ENCODE measurements around the gene NTNG1. TPM values are rescaled to one million over a fixed set of nuclear protein-coding genes. Genes with fewer than 3 reads are reported as not detected.
A peak's percentile ranks its signal among the peaks of the same experiment; 100 is the strongest.

NTNG1 gene
- total RNA-seq, 6 donors from 2014 or later: 1.5 to 11.5 (median 6.8) TPM

DNA sequence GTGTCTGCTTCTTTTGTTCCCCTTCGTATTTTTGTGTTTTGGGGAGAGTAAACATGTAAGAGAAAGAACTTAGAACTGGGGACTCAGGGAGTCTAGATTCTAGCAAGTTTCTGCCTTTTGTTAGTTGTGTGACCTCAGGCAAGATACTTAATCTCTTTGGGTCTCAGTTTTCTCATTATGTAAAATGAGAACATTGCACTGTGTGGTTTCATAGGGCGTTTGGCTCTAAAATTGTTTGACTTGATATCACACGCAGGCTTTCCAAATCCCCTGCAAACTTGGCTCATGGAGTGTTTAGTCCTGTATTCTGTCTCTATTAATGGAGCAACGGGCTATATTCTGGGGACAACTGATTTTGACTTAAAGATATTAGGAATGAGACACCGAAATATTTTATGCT lies 57.7 kb downstream of the NTNG1 start:
- H3K4me3 ChIP-seq: no peak overlapping the region
- H3K27me3 ChIP-seq: no peaks in the 10 kb centered on the region
- TF ChIP-seq, protein P1, sequence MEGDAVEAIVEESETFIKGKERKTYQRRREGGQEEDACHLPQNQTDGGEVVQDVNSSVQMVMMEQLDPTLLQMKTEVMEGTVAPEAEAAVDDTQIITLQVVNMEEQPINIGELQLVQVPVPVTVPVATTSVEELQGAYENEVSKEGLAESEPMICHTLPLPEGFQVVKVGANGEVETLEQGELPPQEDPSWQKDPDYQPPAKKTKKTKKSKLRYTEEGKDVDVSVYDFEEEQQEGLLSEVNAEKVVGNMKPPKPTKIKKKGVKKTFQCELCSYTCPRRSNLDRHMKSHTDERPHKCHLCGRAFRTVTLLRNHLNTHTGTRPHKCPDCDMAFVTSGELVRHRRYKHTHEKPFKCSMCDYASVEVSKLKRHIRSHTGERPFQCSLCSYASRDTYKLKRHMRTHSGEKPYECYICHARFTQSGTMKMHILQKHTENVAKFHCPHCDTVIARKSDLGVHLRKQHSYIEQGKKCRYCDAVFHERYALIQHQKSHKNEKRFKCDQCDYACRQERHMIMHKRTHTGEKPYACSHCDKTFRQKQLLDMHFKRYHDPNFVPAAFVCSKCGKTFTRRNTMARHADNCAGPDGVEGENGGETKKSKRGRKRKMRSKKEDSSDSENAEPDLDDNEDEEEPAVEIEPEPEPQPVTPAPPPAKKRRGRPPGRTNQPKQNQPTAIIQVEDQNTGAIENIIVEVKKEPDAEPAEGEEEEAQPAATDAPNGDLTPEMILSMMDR (IDR thresholded peaks at IDR 0.05): no peak
- TF ChIP-seq POLR2A (IDR thresholded peaks at IDR 0.05) (no peak), POLR2AphosphoS5 (IDR thresholded peaks at IDR 0.05) (no peak), EP300 (IDR thresholded peaks at IDR 0.05) (no peak)
- WGBS, 2 donors: 56 to 73% methylated on average over 5 of the region's 5 CpGs
- H3K9me3 ChIP-seq: peaks cover 4 to 15% (median 11%) of the 10 kb centered on the region in 4 donors
- H3K4me1 ChIP-seq: no peaks in the 10 kb centered on the region
- no peak overlapping the region for H3K27ac ChIP-seq
- DNase-seq (no peak), ATAC-seq (ENCODE audit: low FRiP score in 2 of 2) (peak in 1 of 2 donors; percentile 61)
- no peaks in the 10 kb centered on the region for H3K36me3 ChIP-seq

DNA sequence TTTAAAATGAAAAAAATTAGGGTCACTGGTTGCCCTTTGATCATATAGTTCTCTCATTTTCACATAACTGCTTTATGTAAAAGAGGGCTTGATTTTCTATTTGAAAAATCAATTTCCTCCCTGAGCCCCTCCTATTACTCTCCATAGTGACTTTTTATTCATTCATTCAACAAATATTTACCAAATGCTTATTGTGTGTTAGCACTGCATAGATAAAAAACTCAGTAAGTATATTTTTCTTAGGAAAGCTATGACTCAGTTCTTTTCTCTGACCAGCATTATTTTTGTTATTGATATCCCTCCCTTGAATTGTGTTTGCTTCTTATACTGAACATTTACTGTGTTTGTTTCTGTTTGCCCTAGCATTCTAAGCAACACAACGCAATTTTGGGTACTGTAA lies 59.8 kb downstream of the NTNG1 start:
- Histone ChIP-seq H3K27me3 (no peaks in the 10 kb centered on the region), H3K9me3 (peaks cover 4 to 15% (median 11%) of the 10 kb centered on the region in 4 donors), H3K4me3 (no peak overlapping the region), H3K4me1 (no peaks in the 10 kb centered on the region), H3K27ac (no peak overlapping the region), H3K36me3 (no peaks in the 10 kb centered on the region)
- 85 to 93% methylated on average over 1 of the region's 1 CpG for WGBS, 2 donors
- no peak for TF ChIP-seq POLR2AphosphoS5 (IDR thresholded peaks at IDR 0.05)
- TF ChIP-seq EP300 (IDR thresholded peaks at IDR 0.05): no peak
- no peak for TF ChIP-seq POLR2A (IDR thresholded peaks at IDR 0.05)
- TF ChIP-seq, protein P1 (IDR thresholded peaks at IDR 0.05): no peak
- no peak for DNase-seq
- no peak for ATAC-seq (ENCODE audit: low FRiP score in 2 of 2)

DNA sequence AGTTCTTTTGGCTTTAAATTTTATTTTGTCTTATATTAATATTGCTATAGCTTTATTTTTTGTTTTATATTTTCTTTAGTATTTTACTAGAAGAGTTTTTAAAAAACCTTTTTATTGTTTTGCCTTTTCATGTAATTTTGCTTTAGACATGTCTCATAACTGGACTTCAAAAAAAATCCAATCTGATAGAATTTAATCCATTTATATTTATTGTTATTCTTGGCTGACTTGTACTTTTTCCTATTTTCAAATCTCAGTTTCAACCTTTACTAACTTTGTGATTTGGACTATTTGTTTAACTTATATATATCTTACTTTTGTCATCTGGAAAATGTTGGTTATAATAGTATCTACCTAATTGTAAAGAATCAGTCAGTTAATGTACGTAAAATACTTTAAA lies 61.2 kb downstream of the NTNG1 start:
- H3K4me1 ChIP-seq: no peaks in the 10 kb centered on the region
- ATAC-seq (ENCODE audit: low FRiP score in 2 of 2): no peak
- TF ChIP-seq POLR2A (IDR thresholded peaks at IDR 0.05) (no peak), POLR2AphosphoS5 (IDR thresholded peaks at IDR 0.05) (no peak), EP300 (IDR thresholded peaks at IDR 0.05) (no peak)
- TF ChIP-seq, protein P1 (IDR thresholded peaks at IDR 0.05): no peak
- no peak overlapping the region for H3K27ac ChIP-seq
- no peak for DNase-seq
- no peak overlapping the region for H3K4me3 ChIP-seq
- H3K36me3 ChIP-seq: no peaks in the 10 kb centered on the region
- H3K9me3 ChIP-seq: peaks cover 4 to 15% (median 11%) of the 10 kb centered on the region in 4 donors
- WGBS, 2 donors: 91 to 93% methylated on average over 1 of the region's 1 CpG
- H3K27me3 ChIP-seq: no peaks in the 10 kb centered on the region

DNA sequence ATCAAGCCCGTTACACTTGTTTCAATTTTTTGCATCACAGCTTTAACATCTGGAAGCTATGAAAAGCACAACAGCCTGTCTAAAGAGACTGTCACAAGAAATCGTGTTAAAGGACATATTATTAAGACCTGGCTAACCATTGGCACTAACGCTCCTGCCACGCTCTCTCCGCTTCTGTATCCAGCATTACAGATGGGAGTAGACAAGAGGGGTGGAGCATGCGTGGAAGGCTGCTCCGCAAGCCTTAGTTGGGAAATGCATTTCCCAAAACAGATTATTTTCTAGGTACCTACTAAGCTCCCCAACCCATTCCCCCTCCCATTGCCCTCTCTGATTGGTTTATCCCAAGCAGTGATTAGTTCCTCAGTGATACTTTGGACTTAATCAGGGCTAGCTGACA lies 72.4 kb downstream of the NTNG1 start:
- H3K27me3 ChIP-seq: no peaks in the 10 kb centered on the region
- ATAC-seq (ENCODE audit: low FRiP score in 2 of 2): no peak
- no peak for TF ChIP-seq EP300 (IDR thresholded peaks at IDR 0.05)
- TF ChIP-seq, protein P1 (IDR thresholded peaks at IDR 0.05): no peak
- no peak for TF ChIP-seq POLR2AphosphoS5 (IDR thresholded peaks at IDR 0.05)
- no peak for TF ChIP-seq POLR2A (IDR thresholded peaks at IDR 0.05)
- H3K27ac ChIP-seq: no peak overlapping the region
- no peak for DNase-seq
- WGBS, 2 donors: 77 to 81% methylated on average over 7 of the region's 7 CpGs
- H3K36me3 ChIP-seq: no peaks in the 10 kb centered on the region
- no peaks in the 10 kb centered on the region for H3K4me1 ChIP-seq
- no peak overlapping the region for H3K4me3 ChIP-seq
- H3K9me3 ChIP-seq: peaks cover 0 to 4% (median 0%) of the 10 kb centered on the region in 4 donors

DNA sequence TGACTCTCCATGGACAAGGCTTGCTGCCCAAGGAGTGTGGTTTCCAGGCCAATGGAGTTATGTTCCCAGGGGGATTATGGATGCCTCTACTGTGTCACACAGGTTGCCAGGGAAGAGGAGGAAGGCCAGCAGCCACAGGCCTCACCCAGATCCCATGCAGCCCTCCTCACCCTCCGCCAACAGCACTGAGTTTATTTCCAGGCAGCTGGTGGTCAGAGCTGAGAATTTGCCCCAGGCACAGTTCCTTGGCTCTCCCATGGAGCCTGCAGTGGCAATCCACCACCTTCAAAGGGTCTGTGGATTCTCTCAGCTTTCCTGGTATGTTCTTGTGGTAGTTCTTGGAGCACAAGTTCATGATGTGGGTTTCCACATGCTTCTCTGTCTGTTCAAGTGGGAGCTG lies 79.2 kb downstream of the NTNG1 start:
- TF ChIP-seq EP300 (IDR thresholded peaks at IDR 0.05) (no peak), POLR2A (IDR thresholded peaks at IDR 0.05) (no peak), POLR2AphosphoS5 (IDR thresholded peaks at IDR 0.05) (no peak)
- TF ChIP-seq, protein P1 (IDR thresholded peaks at IDR 0.05): no peak
- H3K36me3 ChIP-seq: no peaks in the 10 kb centered on the region
- 91% methylated on average over 1 of the region's 1 CpG; no CpG with 5 or more reads in 1 of the 2 donors for WGBS, 2 donors
- H3K4me1 ChIP-seq: no peaks in the 10 kb centered on the region
- no peak overlapping the region for H3K4me3 ChIP-seq
- DNase-seq (peak in 1 of 2 donors; percentile 5), ATAC-seq (ENCODE audit: low FRiP score in 2 of 2) (no peak)
- no peaks in the 10 kb centered on the region for H3K27me3 ChIP-seq
- no peak overlapping the region for H3K27ac ChIP-seq
- peaks cover 0 to 8% (median 4%) of the 10 kb centered on the region in 4 donors for H3K9me3 ChIP-seq
